GM19023 (cell line): ENCODE results near the gene ANKRD66.
"Not testable (repeated sequence)": the region's sequence is repeated elsewhere in the genome, so short reads cannot be mapped to it uniquely, and the experiment has no call there.

Experiments
- ATAC-seq: cut with Tn5 transposase; IDR thresholded peaks from one replicate; pipeline ENCODE4 v1.9.1; 2021; ENCODE audit warnings: mild to moderate bottlenecking, moderate library complexity; ENCODE audit not compliant: unreplicated experiment

ANKRD66 gene

GRCh38 chr6:46746696-46747095, at the start of gene ANKRD66:
TSS of gene ANKRD66 (plus strand) at chr6:46746933. CDS start at chr6:46751949, 5,016 bp downstream.
- no peak for ATAC-seq

GRCh38 chr6:46699970-46700369, 46.8 kb upstream of the ANKRD66 start:
- ATAC-seq, result no peak

- no peak for ATAC-seq
Observed at GRCh38 chr6:46704562-46704961, 42.2 kb upstream of the ANKRD66 start.

GRCh38 chr6:46706464-46706863, 40.3 kb upstream of the ANKRD66 start:
- no peak for ATAC-seq

- no peak for ATAC-seq
Observed at GRCh38 chr6:46711491-46711890, 35.2 kb upstream of the ANKRD66 start.

- ATAC-seq, result no peak
Observed at GRCh38 chr6:46715141-46715540, 31.6 kb upstream of the ANKRD66 start.

- no peak for ATAC-seq
Observed at GRCh38 chr6:46719099-46719498, 27.6 kb upstream of the ANKRD66 start.

- no peak for ATAC-seq
Observed at GRCh38 chr6:46720401-46720800, 26.3 kb upstream of the ANKRD66 start.

- no peak for ATAC-seq
Observed at GRCh38 chr6:46729787-46730326, 16.9 kb upstream of the ANKRD66 start.

GRCh38 chr6:46730921-46731461, 15.7 kb upstream of the ANKRD66 start:
- ATAC-seq, result no peak

GRCh38 chr6:46733341-46733801, 13.4 kb upstream of the ANKRD66 start:
- no peak for ATAC-seq

- ATAC-seq, result no peak
Observed at GRCh38 chr6:46734867-46735719, 11.6 kb upstream of the ANKRD66 start, which contains the start of gene PLA2G7. TSS of gene PLA2G7 (minus strand) at chr6:46735375. CDS start at chr6:46722891, 12,484 bp downstream.

GRCh38 chr6:46735720-46736031, 11.1 kb upstream of the ANKRD66 start:
- no peak for ATAC-seq

- no peak for ATAC-seq
Observed at GRCh38 chr6:46736906-46737305, 9.8 kb upstream of the ANKRD66 start.

- ATAC-seq, result no peak
Observed at GRCh38 chr6:46741482-46741881, 5.3 kb upstream of the ANKRD66 start.

- no peak for ATAC-seq
Observed at GRCh38 chr6:46741910-46742309, 4.8 kb upstream of the ANKRD66 start.

GRCh38 chr6:46743425-46744158, 3.1 kb upstream of the ANKRD66 start:
- ATAC-seq, result no peak

GRCh38 chr6:46744159-46744725, 2.5 kb upstream of the ANKRD66 start:
- not testable (repeated sequence) for ATAC-seq

GRCh38 chr6:46745973-46746372, 760 bp upstream of the ANKRD66 start:
- ATAC-seq, result no peak

GRCh38 chr6:46748940-46749503, 2.3 kb downstream of the ANKRD66 start:
- ATAC-seq, result no peak

- ATAC-seq, result no peak
Observed at GRCh38 chr6:46749731-46750130, 3.0 kb downstream of the ANKRD66 start.
